ENCODE data around the gene IARS2.

DNA sequence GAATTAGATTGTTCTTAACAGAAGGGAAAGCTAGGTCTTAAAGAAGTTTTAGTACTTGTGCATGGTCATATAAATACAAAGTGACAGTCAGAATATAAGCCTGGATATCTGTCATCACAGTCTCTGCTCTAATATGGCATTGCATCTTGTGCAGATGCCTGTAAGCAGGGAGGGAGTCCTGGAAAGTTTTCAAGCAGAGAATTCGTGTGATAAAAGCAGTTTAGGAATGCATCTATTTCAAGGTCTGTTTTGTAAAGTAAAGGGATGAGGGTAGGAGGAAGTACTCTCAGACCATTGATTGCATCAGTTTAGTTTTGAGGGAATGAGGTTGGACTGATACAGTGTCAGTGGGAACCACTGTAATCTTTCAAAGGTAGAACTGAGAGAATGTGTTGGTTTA lies 30.6 kb downstream of the IARS2 start:
- TF ChIP-seq, protein P1, sequence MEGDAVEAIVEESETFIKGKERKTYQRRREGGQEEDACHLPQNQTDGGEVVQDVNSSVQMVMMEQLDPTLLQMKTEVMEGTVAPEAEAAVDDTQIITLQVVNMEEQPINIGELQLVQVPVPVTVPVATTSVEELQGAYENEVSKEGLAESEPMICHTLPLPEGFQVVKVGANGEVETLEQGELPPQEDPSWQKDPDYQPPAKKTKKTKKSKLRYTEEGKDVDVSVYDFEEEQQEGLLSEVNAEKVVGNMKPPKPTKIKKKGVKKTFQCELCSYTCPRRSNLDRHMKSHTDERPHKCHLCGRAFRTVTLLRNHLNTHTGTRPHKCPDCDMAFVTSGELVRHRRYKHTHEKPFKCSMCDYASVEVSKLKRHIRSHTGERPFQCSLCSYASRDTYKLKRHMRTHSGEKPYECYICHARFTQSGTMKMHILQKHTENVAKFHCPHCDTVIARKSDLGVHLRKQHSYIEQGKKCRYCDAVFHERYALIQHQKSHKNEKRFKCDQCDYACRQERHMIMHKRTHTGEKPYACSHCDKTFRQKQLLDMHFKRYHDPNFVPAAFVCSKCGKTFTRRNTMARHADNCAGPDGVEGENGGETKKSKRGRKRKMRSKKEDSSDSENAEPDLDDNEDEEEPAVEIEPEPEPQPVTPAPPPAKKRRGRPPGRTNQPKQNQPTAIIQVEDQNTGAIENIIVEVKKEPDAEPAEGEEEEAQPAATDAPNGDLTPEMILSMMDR (IDR thresholded peaks at IDR 0.05), result no peak
- TF ChIP-seq POLR2A (IDR thresholded peaks at IDR 0.05) (no peak), EP300 (IDR thresholded peaks at IDR 0.05) (no peak), POLR2AphosphoS5 (IDR thresholded peaks at IDR 0.05) (no peak)
